Measurements from ENCODE around the gene U2AF2. TPM values are rescaled to one million over a fixed set of nuclear protein-coding genes. Genes with fewer than 3 reads are reported as not detected.
A peak's percentile ranks its signal among the peaks of the same experiment; 100 is the strongest.

The U2AF2 gene
- polyA plus RNA-seq, 1 of the 3 experiments (the other 2 are of a cell fraction) = 321 TPM

DNA sequence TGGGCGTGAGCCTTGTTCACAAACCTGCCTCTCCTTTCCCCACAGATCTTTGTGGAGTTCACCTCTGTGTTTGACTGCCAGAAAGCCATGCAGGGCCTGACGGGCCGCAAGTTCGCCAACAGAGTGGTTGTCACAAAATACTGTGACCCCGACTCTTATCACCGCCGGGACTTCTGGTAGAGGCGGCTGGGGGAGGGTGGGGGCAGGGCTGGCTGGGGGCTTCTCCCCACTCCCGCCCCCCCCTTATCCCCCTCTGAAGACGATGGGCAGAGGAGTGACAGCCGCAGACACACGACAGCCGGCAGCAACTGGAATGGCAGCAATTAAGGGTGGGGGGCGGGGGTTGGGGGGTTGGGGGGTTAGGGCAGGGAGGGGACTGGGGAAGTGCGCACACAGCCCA lies 19.1 kb downstream of the U2AF2 start:
- CTCF ChIA-PET = interaction anchor here (1.8 to 2.1 kb wide), 2 partner anchors 11 to 17 kb away, joined by 8 to 9 read pairs; no protein-coding TSS in a partner anchor
- DNase-seq = no peak
- H2AFZ ChIP-seq (ENCODE audit: low read depth) = no peak overlapping the region
- POLR2A ChIA-PET = no interaction called here
- H3K27ac ChIP-seq (ENCODE audit: low read depth in 2 of 2, low read length in 1 of 2) = peak overlapping the region; percentile 7 to 33; a peak in 3 of 4 replicates
- H3K79me2 ChIP-seq (ENCODE audit: insufficient read depth) = peaks cover 87% of the 10 kb centered on the region
- H3K4me3 ChIP-seq (ENCODE audit: low read depth in 2 of 2, low read length in 1 of 2) = peak overlapping the region in 1 of 2 experiments; percentile 96; a peak in 2 of 4 replicates
- H3K4me2 ChIP-seq = 0 out of 2 replicates have a peak overlapping the region, but pooled peaks have one; percentile 97
- no peak for TF ChIP-seq MEF2A (IDR thresholded peaks at IDR 0.05; ENCODE audit: borderline replicate concordance, low read depth)
- no peak for TF ChIP-seq EZH2phosphoT487 (IDR thresholded peaks at IDR 0.05; ENCODE audit: borderline replicate concordance, low read depth)
- TF ChIP-seq EP300 (IDR thresholded peaks at IDR 0.05; ENCODE audit: borderline replicate concordance in 1 of 2, low read depth in 1 of 2, low read length in 1 of 2) = no peak
- TF ChIP-seq TAF1 (IDR thresholded peaks at IDR 0.05; ENCODE audit: borderline replicate concordance, low read depth, low read length) = no peak
- TF ChIP-seq POLR2AphosphoS5 (IDR thresholded peaks at IDR 0.05; ENCODE audit: low read depth, low read length) = no peak
- no peak for TF ChIP-seq GATA2 (CRISPR knock-in tag; IDR thresholded peaks at IDR 0.05)
- TF ChIP-seq FOSL2 (IDR thresholded peaks at IDR 0.05; ENCODE audit: borderline replicate concordance, low read depth) = no peak
- TF ChIP-seq GABPA (IDR thresholded peaks at IDR 0.05; ENCODE audit: low read depth) = no peak
- TF ChIP-seq FOXJ3 (CRISPR knock-in tag; IDR thresholded peaks at IDR 0.05) = no peak
- peaks cover 7 to 28% of the 10 kb centered on the region in 2 experiments; a peak in 3 of 4 replicates for H3K4me1 ChIP-seq (ENCODE audit: control insufficient read depth in 1 of 2, insufficient read depth in 2 of 2, low read depth in 1 of 2, low read length in 1 of 2)
- H3F3A ChIP-seq (replicated peaks; ENCODE audit: insufficient read depth) = peaks cover 38% of the 10 kb centered on the region
- H3K27me3 ChIP-seq (ENCODE audit: insufficient read depth) = no peaks in the 10 kb centered on the region
- H3K9me3 ChIP-seq = no peaks in the 10 kb centered on the region
- WGBS (ENCODE audit: low lambda C conversion rate) = 76% methylated on average over 9 of the region's 15 CpGs
- H3K36me3 ChIP-seq (replicated peaks in 1 of 2; ENCODE audit: control insufficient read depth in 1 of 2, insufficient read depth in 2 of 2, low read length in 1 of 2) = peaks cover 19 to 46% of the 10 kb centered on the region in 2 experiments
- no peaks in the 10 kb centered on the region for H3K9me2 ChIP-seq
- peaks cover 78% of the 10 kb centered on the region for H4K20me1 ChIP-seq (ENCODE audit: insufficient read depth)
- H3K9ac ChIP-seq = no peak overlapping the region

DNA sequence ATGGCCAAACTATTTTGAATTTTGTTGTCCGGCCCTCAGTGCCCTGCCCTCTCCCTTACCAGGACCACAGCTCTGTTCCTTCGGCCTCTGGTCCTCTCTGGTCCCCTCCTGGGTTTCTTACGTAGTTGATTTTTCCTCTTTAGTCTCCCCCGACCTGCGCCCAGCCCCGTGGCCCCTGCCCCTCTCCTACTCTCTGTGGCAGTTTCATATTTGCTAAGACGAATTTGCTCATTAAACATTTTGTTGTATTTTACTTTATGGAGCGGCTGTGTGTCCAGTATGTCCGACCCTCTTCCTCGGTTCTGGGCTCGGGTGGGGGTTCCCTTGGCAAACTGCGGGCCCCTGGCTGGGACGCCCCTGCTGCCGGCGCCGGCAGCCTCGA lies 19.6 kb downstream of the U2AF2 start:
- WGBS (ENCODE audit: low lambda C conversion rate) = 14% methylated on average over 17 of the region's 17 CpGs
- H3K36me3 ChIP-seq (replicated peaks in 1 of 2; ENCODE audit: control insufficient read depth in 1 of 2, insufficient read depth in 2 of 2, low read length in 1 of 2) = peaks cover 21 to 46% of the 10 kb centered on the region in 2 experiments
- no peak for TF ChIP-seq SMC3 (IDR thresholded peaks at IDR 0.05; ENCODE audit: low read depth, low read length)
- TF ChIP-seq RFX5 (IDR thresholded peaks at IDR 0.05; ENCODE audit: low read length) = no peak
- no peak for TF ChIP-seq PBX3 (IDR thresholded peaks at IDR 0.05)
- no peak for TF ChIP-seq ZBTB33 (IDR thresholded peaks at IDR 0.05; ENCODE audit: borderline replicate concordance, low read depth)
- TF ChIP-seq, protein P1, sequence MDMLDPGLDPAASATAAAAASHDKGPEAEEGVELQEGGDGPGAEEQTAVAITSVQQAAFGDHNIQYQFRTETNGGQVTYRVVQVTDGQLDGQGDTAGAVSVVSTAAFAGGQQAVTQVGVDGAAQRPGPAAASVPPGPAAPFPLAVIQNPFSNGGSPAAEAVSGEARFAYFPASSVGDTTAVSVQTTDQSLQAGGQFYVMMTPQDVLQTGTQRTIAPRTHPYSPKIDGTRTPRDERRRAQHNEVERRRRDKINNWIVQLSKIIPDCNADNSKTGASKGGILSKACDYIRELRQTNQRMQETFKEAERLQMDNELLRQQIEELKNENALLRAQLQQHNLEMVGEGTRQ (IDR thresholded peaks at IDR 0.05; ENCODE audit: borderline replicate concordance, low read depth, low read length) = no peak
- TF ChIP-seq RXRA (IDR thresholded peaks at IDR 0.05; ENCODE audit: borderline replicate concordance, low read depth) = no peak
- TF ChIP-seq EP300 (IDR thresholded peaks at IDR 0.05; ENCODE audit: borderline replicate concordance in 1 of 2, low read depth in 1 of 2, low read length in 1 of 2) = no peak
- TF ChIP-seq MEF2A (IDR thresholded peaks at IDR 0.05; ENCODE audit: borderline replicate concordance, low read depth) = no peak
- TF ChIP-seq POLR2AphosphoS5 (IDR thresholded peaks at IDR 0.05; ENCODE audit: low read depth, low read length) = no peak
- H3K9me3 ChIP-seq = no peaks in the 10 kb centered on the region
- H4K20me1 ChIP-seq (ENCODE audit: insufficient read depth) = peaks cover 78% of the 10 kb centered on the region
- H3K4me1 ChIP-seq (ENCODE audit: control insufficient read depth in 1 of 2, insufficient read depth in 2 of 2, low read depth in 1 of 2, low read length in 1 of 2) = peaks cover 7 to 28% of the 10 kb centered on the region in 2 experiments; a peak in 3 of 4 replicates
- no peak for DNase-seq
- H3F3A ChIP-seq (replicated peaks; ENCODE audit: insufficient read depth) = peaks cover 38% of the 10 kb centered on the region
- H3K9me2 ChIP-seq = no peaks in the 10 kb centered on the region
- POLR2A ChIA-PET = no interaction called here
- CTCF ChIA-PET = interaction anchor here (0.8 to 2.1 kb wide), 3 partner anchors 11 to 42 kb away, joined by 3 to 9 read pairs (median 8); no protein-coding TSS in a partner anchor
- peaks cover 87% of the 10 kb centered on the region for H3K79me2 ChIP-seq (ENCODE audit: insufficient read depth)
- H3K27ac ChIP-seq (ENCODE audit: low read depth in 2 of 2, low read length in 1 of 2) = peak overlapping the region; percentile 7 to 74
- peak overlapping the region; percentile 97 for H3K4me2 ChIP-seq
- H3K4me3 ChIP-seq (ENCODE audit: low read depth in 2 of 2, low read length in 1 of 2) = peak overlapping the region; percentile 74 to 96
- H2AFZ ChIP-seq (ENCODE audit: low read depth) = no peak overlapping the region
- no peaks in the 10 kb centered on the region for H3K27me3 ChIP-seq (ENCODE audit: insufficient read depth)
- peak overlapping the region; percentile 87; the same call in 1 of the 2 replicates for H3K9ac ChIP-seq
